Dermis microvascular lymphatic vessel endothelial cell (primary cell): ENCODE data around the gene LRP6. TPM values are rescaled to one million over a fixed set of nuclear protein-coding genes. Genes with fewer than 3 reads are reported as not detected.
"Not testable (repeated sequence)": the region's sequence is repeated elsewhere in the genome, so short reads cannot be mapped to it uniquely, and the experiment has no call there.

ENCODE experiments used
- DNase-seq, 2 donors: peaks; one replicate each; pipeline versions ENCODE4 v3.0.0 to v3.0.0-alpha.2; 2010; ENCODE audit warnings: low read depth in 2 of 2
- total RNA-seq: library from RNA; depleted of rRNA; stranded (reverse); fragments of >200 nt; gene quantifications from 2 replicates; pipeline ENCODE4 v1.2.1, GENCODE V29; 2014

Gene LRP6
- 36.2 and 59.9 TPM in 2 replicates for total RNA-seq

GRCh38 chr12:12266873-12267741 is at the start of gene LRP6:
Gene LRP6 (minus strand): TSS chr12:12267044. CDS start chr12:12266735, 309 bp downstream.
- DNase-seq = peak; percentile 86 to 97

GRCh38 chr12:12315838-12316237 is 49.0 kb upstream of the LRP6 start:
- no peak for DNase-seq

GRCh38 chr12:12310695-12311094 is 43.9 kb upstream of the LRP6 start:
- DNase-seq = not testable (repeated sequence)

- no peak for DNase-seq
These were observed 38.9 kb upstream of the LRP6 start for GRCh38 chr12:12305568-12306300.

- no peak for DNase-seq
These were observed 36.1 kb upstream of the LRP6 start for GRCh38 chr12:12302976-12303375.

- no peak for DNase-seq
These were observed 34.3 kb upstream of the LRP6 start for GRCh38 chr12:12301122-12301521.

GRCh38 chr12:12297201-12297830 is 30.5 kb upstream of the LRP6 start:
- no peak for DNase-seq

- DNase-seq = peak in 1 of 2 donors; percentile 8
These were observed 27.6 kb upstream of the LRP6 start for GRCh38 chr12:12294215-12295005.

GRCh38 chr12:12290206-12290605 is 23.4 kb upstream of the LRP6 start:
- no peak for DNase-seq

- DNase-seq = no peak
These were observed 19.6 kb upstream of the LRP6 start for GRCh38 chr12:12286441-12286840.

- peak in 1 of 2 donors; percentile 17 for DNase-seq
These were observed 16.0 kb upstream of the LRP6 start for GRCh38 chr12:12282761-12283425.

GRCh38 chr12:12282202-12282601 is 15.4 kb upstream of the LRP6 start:
- DNase-seq = no peak

GRCh38 chr12:12281134-12281533 is 14.3 kb upstream of the LRP6 start:
- no peak for DNase-seq

- no peak for DNase-seq
These were observed 12.1 kb upstream of the LRP6 start for GRCh38 chr12:12278899-12279298.

GRCh38 chr12:12275874-12276273 is 9.0 kb upstream of the LRP6 start:
- DNase-seq = no peak

GRCh38 chr12:12273291-12273957 is 6.6 kb upstream of the LRP6 start:
- DNase-seq = no peak

GRCh38 chr12:12272869-12273268 is 6.0 kb upstream of the LRP6 start:
- no peak for DNase-seq

- DNase-seq = no peak
These were observed 3.4 kb upstream of the LRP6 start for GRCh38 chr12:12270226-12270625.

- DNase-seq = peak in 1 of 2 donors; percentile 5
These were observed 927 bp upstream of the LRP6 start for GRCh38 chr12:12267742-12268200.

- no peak for DNase-seq
These were observed 413 bp downstream of the LRP6 start for GRCh38 chr12:12266389-12266872.
